ENCODE measurements around the gene DLEU7.
A peak's percentile ranks its signal among the peaks of the same experiment; 100 is the strongest.

Gene DLEU7

DNA sequence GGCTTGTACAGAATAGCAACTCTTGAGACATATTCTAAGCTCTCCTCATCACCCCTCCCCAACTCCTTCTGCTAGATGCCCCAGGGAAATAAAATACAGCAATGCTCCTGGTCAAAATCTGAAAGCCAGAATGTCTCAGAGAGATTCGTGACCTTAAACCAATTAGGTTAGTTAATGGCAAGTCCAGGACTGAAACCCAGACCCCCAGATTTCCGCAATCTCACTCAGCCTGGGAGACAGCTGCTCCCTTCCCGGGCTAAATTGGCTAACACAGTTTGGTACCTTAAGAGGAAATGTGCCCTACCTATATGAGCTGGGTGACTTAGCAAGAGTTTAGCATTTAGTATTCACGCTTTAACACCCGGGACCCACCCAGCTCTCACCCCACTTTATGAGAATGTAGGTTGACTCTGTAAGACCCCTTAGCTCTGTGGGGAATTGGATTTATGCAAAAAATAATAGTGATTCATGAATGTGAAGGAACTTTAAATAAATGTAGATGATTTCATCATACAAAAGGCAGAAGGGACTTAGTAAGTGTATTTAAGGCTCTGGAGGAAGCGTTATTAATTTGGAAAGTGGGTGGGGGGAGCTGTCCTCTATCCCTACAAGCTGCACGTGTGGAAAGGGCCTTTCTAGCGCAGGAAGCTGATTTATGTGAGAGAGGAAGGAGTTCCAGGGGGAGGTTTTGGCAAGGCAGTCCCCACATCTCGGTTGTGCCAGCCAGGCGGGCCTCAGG lies 1.1 kb downstream of the DLEU7 start:
- peak in 1 of 2 experiments; percentile 3 for DNase-seq

DNA sequence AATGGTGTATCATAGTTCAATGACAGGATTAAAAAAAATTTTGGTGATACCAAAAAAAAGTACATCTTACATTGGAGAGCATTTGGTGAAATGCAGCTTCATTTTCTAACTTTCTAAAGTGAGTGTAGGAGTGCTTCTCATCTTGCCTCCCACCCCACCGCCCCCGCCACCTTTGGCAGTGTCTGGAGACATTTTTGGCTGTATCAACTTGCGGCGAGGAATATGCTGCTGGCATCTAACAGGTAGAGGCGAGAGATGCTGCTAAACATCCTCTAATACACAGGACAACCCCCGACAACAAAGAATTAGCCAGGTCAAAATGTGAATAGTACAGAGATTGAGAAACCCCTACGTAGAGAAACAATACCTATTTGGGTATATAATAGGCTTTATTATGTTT lies 1.7 kb downstream of the DLEU7 start:
- no peak for DNase-seq

DNA sequence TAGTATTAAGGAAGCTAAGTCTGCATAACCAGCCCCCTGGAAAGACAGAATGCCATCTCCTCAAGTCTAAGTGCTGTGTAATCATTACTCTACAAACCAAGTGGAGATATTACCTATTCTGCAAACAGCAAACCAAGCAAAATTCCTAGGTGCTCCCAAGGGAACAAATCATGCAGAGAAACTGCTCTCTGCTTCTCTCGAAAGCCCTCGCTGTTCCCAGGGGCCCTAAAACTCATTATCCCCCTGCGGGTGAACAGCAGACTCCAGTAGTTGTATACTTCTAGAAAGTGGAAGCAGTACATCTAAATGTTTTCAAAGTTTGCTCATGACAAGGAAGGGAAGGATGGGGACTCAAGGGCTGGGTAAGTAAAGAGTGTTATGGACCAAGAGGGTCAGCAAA lies 3.2 kb downstream of the DLEU7 start:
- DNase-seq, result no peak

DNA sequence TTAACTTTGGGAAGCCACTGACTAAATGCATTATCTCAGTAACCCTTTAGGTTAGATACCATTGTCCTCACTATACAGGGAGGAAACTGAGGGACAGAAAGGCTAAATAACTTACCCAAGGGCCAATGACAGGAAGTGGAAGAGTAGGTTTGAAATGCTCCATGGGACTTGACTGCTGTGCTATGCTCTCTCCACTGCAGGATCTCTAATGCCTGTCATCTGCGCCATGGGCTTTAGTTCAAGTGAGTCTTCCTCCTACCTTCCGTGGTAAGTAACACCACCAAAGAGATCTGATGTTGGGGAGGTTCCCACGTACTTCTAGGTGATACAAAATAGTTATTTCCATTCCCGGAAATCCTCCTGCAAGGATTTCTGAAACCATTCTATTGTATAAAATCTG lies 3.7 kb downstream of the DLEU7 start:
- no peak for DNase-seq

DNA sequence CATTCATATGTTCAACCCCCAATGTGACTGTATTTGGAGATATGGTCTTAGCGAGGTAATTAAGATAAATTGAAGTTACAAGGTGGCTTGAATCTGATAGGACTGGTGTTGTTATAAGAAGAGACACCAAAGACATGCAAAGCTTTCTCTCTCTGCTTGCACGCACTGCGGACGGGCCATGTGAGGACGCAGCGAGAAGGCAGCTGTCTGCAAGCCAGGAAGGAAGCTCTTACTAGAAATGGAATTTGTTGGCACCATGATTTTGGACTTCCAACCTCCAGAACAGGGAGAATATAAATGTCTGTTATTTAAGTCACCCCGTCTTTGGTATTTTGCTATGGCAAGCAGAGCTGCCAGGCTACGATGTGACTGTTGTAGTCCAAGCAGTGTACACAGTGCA lies 4.8 kb downstream of the DLEU7 start:
- no peak for DNase-seq

DNA sequence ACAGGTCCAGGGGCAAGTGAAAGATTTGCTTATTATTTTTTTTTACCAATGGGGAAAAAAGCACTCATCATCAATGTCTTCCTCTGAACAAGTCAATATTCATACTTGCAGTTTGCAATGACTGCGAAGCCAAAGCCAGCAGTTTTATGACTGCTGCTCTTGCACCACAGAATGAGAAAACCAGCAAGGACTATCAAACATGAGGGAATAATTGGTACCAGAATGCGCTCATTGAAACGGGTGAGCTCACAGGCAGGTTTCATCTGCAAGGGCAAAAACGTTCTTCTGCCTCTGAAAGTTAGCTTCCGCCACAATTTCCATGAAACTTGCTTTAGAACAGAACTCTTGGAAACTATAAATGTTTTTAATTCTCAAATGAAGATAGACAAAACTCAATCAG lies 5.5 kb downstream of the DLEU7 start:
- DNase-seq, result no peak

DNA sequence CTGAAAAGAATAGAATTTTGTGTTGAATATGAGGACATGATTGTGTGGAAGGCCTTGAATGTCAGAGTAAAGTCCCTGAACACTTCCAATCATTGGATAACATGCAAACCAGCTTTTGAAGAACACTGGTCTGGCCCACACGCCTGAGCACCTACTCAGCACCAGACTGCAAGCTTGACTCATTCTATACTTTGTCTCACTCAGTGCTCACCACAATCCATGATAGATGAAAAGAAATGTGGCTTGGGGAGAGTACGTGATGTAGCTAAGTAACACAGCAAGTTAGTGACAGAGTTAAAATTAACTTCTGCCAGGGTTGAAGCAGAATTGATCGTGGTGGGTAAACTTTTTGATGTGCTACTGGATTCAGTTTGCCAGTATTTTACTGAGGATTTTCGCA lies 12.0 kb downstream of the DLEU7 start:
- DNase-seq, result no peak

DNA sequence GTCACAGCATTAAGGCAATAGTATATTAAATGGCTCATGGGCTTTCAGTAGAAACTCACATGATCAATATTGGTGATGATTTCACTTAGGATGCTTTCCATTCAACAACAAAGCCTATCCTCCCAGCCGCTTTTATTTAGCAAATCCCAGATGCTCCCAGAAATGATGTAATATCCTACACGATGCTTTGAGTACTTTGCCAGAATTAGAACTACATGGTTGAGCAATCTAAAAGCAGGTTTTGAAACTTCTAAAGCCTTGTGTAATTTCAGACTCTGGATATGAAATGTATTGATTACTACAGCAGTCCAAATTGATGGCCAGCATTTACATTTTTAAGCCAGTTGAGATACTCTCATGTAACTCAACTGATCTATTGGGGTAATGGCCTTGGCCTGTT lies 13.6 kb downstream of the DLEU7 start:
- no peak for DNase-seq

DNA sequence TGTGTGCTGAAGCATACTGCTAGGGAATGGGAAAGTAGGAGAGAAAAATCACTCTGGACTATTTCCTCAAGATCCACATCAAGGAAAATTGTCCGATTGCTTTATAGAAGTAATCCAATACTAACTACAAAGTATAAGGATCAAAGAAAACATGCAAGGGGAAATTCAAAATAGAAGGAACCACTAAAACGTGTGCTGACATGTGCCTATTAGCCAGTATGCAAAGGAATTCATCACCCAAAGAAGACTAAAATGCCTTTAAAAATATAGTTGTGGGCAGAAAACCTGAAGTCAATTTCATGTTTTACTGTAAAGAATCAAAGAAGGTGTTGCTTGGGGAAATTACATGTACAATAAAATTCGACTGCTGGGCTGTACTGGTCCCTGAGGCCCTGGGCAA lies 14.3 kb downstream of the DLEU7 start:
- DNase-seq, result no peak

DNA sequence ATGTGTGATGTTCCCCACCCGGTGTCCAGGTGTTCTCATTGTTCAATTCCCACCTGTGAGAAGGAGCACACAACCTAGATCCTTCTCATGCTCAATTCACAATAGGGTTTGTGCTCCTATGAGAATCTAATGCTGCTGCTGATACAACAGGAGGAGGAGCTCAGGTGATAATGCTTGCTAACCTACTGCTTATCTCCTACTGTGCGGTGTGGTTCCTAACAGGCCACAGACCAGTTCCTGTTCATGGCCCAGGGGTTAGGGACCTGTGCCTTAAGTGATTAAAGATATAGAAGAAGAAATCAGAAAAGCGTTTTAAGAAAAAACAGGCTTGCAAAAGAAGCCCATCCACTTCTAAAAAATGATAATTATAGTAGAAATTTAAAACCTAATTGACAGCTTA lies 17.5 kb downstream of the DLEU7 start:
- DNase-seq, result no peak

DNA sequence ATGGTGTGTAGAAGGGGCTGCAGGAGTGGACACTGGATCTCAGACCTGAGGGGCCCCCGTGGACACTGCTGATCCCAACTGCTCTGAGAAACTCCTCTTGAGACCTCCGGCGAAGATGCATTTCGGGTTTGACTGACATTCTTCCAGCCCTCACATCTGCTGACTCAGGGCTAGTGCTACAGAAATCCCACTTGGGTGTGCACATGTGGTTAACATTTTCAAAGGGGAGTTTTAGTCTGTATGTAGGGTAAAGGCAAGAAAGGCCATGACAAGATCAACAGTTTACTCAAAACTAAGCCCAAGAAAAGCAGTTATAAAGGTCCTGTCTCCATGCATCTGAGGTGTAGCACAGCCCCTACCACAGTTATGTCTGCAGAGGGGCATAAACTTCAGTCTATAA lies 31.2 kb downstream of the DLEU7 start:
- DNase-seq, result no peak

DNA sequence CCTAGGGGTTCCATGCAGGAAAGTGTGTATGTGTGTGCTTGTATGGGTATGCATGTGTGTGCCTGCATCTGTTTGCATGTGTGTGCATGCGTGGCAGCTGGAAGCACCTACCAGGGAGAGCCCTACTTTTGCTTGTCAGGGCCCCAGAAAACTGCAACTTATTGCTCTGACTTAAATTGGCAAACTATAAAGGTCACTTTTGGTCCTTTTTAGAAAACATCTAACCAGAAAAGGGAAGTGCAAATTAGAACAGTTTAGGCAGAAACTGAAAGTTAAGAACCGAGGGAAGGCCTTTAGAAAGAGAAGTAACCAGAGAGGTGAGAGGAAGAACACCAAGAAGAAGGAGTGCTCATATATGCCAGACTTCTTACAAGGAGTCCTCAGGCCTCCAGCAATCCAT lies 32.5 kb downstream of the DLEU7 start:
- DNase-seq, result no peak

DNA sequence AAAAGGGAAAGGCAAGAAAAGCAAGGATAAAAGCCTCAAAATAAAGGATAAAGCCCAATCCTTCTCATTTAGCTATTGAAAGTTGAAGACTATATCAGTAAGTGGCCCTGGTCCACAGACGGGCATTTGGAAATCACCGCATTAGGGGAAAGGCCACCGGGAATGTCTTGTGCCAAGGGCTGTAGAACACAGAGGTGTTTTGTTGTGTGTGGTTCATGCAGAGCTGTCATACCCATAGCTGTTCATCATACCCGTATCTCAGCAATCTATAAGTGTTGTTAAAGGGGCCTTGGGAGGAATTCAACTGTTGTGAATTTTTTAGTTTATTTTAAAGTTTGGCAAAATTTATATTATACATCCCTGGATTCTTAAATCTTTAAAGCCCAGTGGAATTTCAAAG lies 33.0 kb downstream of the DLEU7 start:
- DNase-seq, result no peak

DNA sequence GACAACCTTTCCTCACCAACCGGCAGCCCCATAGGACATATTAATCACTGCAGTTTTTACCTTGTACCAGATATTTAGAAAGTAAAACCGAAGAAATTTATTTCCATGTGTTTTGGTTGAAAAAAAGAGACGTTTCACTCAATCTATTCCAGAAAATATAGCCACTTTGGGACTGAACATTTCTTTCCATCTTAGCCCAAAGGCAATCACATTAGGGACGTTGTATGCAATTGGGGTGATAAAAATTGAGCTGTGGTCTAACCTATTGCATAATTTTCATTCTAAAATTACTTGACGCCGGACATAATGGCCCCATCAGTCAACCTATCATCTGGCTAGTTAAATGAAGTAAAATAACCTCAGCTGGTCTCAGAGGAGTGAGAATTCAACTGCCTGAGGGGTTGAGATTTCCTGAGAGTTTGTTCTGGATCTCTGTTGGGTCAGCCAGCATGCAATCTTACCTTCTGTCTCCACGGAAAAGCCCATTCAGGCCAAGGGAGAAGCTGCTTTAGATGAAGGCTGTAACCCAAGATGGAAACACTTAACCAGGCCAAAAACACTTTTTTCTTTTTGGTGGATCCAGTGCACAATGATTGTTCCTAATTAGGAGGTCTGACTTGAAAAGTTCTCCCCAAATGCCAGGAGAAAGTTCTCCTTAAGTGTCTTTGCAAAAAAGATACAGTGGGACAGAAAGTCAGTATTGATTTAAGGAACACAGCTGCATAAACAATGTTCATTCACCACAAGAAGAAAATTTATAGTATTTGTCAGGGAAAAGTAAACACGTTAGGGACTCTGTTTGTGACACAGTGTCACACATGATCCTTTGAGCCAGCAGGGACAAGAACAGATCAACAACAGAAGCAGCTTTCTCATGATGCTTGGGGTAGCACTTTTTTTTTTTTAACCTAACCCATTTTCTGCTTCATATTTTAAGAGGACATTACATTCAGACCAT lies 34.1 kb downstream of the DLEU7 start:
- no peak for DNase-seq

DNA sequence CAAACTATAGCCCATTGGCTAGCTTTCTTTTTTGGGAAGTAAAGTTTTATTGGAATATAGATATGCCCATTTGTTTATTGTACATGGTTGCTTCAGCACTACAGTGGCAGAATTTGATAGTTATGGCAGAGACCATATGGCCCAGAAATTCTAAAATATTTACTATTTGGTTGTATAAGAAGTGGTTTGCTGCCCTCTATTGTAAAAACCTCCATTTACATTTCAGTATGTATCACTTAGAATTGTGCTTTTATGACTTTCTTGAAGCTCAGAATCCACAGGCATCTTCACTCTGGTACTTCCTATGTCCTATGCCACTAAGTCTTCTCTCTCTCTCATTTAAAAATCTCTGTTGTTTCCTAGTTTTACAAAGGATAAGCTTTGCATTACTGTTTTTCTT lies 37.7 kb downstream of the DLEU7 start:
- peak in 1 of 2 experiments; percentile 41 for DNase-seq

DNA sequence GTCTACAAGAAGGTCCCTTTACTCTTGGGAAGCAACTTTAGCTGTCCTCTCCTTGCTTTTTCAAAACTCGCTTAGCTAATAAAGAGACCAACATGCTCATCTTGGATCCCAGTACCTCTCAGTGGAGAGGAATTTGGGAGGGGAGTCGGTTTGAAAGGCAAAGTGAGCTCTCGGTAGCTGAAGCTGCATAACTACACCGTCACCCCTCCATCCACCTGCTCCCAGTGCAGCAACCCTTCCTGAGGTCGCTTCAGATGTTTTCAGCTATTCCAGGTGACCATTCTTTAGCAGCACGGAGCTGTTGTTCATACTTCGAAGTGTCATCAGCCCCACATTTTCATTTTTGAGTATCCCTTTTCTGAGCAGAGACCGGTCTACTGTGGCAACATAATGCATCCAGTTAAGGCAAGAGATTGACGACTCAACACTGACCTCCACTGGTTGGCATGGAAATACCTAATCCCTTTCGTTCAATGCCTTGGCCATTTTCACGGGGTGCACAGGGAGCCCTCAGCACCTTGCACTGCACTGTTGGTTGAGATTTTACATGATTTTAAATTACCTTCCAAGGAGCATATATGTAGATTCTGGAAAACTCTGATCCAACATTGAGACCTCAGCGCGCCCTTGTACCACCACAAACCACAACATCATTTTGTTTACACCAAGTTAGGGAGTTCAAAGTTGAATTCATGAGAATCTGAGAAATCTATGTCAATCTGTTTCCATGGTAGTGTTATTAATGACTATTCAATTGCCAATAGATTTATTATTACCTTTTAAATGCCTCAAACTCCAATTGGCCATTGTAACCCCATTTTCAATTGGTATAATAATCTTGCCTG lies 42.2 kb downstream of the DLEU7 start:
- peak; percentile 68 to 76 for DNase-seq

DNA sequence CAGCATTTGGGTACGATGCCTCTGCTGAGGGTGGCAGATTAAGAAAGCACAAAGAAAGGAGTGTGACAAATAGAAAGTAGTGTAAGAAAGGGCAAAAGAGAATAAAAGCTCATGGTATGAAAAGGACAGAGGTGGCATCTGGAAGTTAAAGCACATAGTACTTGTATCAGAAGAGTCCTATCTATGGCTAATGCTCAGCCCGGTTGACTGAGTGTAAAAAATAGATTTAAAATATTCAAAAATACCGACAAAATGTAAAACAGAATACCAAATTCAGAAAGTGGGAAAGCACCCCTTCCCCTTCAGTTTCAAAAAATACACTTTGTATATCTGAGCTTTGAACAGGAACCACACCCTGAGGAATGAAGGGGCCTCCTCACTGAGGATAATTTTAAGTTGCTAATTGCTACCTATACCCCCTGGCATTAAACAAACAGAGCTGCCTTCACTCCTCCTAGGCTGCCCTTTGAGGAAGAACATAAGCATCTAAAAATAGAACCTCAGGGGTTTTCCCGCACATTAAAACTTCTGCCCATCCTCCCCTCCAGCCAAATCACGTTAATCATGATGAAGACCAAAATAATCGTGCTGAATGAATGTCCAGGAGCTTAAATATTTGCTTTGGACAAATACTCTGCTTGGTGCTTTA lies 43.3 kb downstream of the DLEU7 start:
- DNase-seq, result no peak

DNA sequence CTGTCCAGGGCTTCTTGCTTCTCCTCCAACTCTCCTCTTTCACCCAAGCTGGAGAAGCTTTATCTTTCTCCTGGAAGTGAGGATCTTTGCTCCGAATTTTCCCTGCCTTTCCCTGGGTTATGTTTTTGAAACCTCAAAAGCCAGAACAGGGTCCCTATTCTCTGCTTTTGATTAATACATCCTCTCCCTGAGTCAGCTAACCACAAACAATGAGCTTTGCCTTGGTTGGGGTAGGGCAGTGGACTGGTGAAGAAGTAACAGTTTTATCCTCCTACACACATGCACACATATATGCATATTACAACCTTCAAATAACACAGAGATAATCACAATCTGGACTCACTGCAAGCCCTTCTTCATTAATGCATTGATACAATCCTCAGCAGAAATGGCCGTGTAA lies 44.6 kb downstream of the DLEU7 start:
- no peak for DNase-seq

DNA sequence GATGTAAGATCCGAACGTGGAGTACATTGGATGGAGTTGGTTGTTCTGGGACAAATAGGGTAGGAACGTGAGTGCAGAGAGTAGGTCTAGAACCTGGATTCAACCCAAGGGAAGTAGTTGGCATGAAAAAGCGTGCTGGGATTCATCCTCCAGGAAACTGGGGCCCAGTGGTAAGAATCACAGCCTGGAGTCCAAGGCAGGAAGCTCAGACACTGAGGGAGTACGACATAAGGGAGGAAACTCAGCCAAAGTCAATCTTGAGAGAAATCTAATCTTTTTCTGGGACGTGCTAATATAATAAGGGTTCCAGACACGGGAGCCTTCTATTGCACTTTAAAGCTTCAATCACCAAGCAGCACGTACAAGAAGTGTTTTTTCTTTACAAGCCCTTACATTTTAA lies 46.4 kb downstream of the DLEU7 start:
- no peak for DNase-seq

DNA sequence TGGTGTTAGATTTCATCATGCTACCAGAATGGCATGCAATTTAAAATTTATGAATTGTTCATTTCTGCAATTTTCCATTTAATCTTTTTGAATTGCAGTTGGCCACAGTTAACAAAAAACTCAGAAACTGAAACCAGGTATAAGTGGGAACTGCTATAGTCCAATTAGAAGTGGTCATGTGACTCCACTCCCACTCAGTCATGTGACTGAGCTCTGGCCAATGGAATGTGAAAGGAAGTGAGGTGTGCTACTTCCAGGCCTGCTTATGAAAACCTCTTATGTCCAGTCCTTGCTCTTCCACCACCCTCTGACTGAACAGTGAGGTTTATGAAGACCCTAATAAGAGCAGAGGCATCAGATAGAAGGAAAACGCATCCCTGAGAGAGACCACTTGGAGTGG lies 47.0 kb downstream of the DLEU7 start:
- no peak for DNase-seq

DNA sequence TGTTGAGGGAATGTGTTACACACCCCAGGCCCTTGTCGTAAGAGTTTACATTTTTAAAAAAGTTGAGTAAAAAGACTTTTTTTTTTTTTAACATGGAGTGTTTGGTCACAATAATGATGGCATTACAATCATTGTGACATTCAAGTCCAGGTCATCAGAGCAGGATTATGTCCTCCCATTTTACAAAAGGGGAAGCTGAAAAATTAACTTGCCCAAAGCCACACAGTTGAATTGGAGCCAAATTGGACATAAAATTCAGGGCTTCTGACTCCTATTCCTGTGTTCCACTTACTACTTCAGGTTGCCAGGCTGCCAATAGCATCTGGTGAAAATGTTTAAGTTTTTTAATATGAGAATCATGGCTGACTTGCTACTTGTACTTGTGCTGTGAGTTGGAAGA lies 49.3 kb downstream of the DLEU7 start:
- DNase-seq, result no peak

DNA sequence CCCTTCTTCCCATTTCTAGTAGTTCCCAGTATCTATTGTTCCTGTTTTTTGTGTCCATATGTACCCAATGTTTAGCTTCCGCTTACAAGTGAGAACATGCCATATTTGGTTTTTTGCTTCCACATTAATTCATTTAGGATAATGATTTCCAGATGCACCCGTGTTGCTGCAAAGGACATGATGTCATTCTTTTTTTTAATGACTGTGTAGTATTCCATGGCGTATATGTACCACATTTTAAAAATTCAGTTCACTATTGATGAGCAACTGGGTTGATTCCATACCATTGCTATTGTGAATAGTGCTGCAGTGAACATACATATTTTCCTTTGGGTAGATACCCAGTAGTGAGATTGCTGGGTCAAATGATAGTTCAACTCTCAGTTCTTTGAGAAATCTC lies 50.5 kb downstream of the DLEU7 start:
- no peak for DNase-seq

Measured in NCI-H524 (cell line).